Lower leg skin (tissue), 4 donors: Measurements from ENCODE around the gene IGFBP1. TPM values are rescaled to one million over a fixed set of nuclear protein-coding genes. Genes with fewer than 3 reads are reported as not detected.

Source experiments
- DNase-seq, 2 donors: peaks; one replicate each; pipeline ENCODE4 v3.0.0-alpha.2; 2019; ENCODE audit warnings: low spot score in 2 of 2
- H3K4me3 ChIP-seq: fragments of 200-600 bp; sonication (generic); 2 replicates; pipeline ENCODE4 v1.5.1; 2017; ENCODE audit warnings: mild to moderate bottlenecking, low read depth; ENCODE audit not compliant: poor library complexity, severe bottlenecking
- POLR2A ChIP-seq, 2 donors: fragments of 450-650 bp; IDR thresholded peaks; one replicate each; pipeline ENCODE4 v1.6.1; 2016 to 2017; ENCODE audit warnings: antibody characterized with exemption in 2 of 2, mild to moderate bottlenecking in 1 of 2, moderate library complexity in 1 of 2
- WGBS, 2 donors: methylation state at CpG; one replicate each; pipeline ENCODE4 v1.1.5; 2018; 5-methylcytosine and 5-hydroxymethylcytosine counted together
- intact Hi-C: fragments of 100-400 bp; cut with DNase I; formaldehyde crosslinking; loops from one replicate; pipeline ENCODE4 v1.15.0; 2023; ENCODE audit warnings: low total_unique reads
- total RNA-seq, 4 donors: library from RNA; depleted of rRNA; stranded (reverse); fragments of >200 nt; gene quantifications; one replicate each; pipeline ENCODE4 v1.1.0, GENCODE V29; 2016
- TF ChIP-seq, protein P1 (sequence below), 3 donors: fragments of 450-650 bp; IDR thresholded peaks; one replicate each; pipeline ENCODE4 v1.5.1; 2016; ENCODE audit warnings: antibody characterized with exemption in 3 of 3, mild to moderate bottlenecking in 3 of 3, moderate library complexity in 2 of 3

Gene IGFBP1
- total RNA-seq, 4 donors from 2014 or later = not detected

DNA sequence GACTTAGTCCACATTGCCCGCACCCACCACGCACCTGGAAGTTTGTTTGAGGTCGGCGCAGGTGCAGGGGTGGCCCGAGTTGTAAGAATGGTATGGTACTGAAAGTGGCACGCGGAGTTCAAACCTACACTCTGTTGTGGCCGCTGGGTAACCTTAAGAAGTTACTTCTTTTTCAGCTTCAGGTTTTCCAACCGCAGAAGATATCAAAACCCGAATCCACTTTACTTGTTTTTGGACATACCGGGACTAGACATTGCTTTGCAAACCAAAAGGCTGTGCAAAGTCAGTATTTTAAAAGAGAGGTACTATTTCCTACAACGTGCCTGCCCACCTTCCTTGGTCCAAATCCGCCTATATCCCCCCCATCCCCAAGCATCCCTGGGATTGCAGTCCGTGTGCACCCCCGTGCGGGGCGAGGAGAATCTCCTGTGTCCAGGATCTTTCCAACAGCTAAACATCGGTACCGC, 31.7 kb downstream of the IGFBP1 start:
- H3K4me3 ChIP-seq = peak overlapping the region; percentile 37
- intact Hi-C loops = loop anchor here (5.0 kb wide), 1 partner anchor 1167 kb away; no protein-coding TSS in a partner anchor
- TF ChIP-seq, protein P1, sequence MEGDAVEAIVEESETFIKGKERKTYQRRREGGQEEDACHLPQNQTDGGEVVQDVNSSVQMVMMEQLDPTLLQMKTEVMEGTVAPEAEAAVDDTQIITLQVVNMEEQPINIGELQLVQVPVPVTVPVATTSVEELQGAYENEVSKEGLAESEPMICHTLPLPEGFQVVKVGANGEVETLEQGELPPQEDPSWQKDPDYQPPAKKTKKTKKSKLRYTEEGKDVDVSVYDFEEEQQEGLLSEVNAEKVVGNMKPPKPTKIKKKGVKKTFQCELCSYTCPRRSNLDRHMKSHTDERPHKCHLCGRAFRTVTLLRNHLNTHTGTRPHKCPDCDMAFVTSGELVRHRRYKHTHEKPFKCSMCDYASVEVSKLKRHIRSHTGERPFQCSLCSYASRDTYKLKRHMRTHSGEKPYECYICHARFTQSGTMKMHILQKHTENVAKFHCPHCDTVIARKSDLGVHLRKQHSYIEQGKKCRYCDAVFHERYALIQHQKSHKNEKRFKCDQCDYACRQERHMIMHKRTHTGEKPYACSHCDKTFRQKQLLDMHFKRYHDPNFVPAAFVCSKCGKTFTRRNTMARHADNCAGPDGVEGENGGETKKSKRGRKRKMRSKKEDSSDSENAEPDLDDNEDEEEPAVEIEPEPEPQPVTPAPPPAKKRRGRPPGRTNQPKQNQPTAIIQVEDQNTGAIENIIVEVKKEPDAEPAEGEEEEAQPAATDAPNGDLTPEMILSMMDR (IDR thresholded peaks at IDR 0.05) = no peak
- TF ChIP-seq POLR2A (IDR thresholded peaks at IDR 0.05) = no peak
- WGBS, 2 donors = 5% methylated on average over 19 of the region's 19 CpGs
- no peak for DNase-seq

DNA sequence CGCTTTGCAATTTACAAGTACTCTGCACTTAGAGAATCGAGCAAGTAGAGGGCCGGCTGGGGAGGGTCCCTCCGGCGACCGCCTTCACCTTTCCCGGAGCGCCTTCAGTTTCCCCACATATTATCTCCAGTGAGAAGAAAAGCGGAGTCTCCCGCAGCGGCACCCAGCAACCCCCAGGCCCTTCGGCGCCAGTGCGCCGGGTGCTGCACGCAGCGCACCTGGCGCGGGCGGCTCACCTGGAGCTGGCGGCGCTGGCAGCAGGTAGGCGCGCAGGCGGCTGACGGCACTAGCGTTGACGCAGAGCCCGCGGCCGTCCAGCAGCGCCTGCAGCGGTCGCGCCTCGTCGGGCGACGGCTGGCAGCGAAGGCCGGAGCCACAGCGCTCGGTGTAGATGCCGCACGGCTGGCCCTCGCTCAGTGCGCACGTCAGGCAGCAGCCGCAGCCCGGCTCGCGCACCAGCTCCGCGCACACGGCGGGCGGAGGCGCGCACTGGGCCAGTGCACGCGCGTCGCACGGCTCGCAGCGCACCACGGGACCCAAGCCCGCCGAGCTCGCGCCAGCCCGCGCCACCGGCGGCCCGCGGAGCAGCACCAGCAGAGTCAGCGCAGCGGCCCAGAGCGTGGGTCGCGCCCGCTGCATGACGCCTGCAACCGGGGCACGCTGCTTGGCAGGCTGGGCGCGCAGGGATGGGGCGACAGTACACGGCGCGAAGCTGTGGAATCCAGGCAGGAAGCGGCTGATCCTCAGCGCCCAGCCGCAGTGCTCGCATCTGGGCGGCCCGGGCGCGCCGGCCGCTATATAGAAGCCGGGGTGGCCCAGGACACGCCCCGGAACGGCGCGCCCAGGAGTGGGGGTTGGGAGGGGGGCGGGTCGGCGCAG, 32.5 kb downstream of the IGFBP1 start, which contains the start of gene IGFBP3:
TSS of gene IGFBP3 (minus strand) at position 771 of the 879 bp plus-strand sequence. CDS start at position 639, 132 bp downstream.
- intact Hi-C loops = loop anchor here (5.0 kb wide), 1 partner anchor 1167 kb away; no protein-coding TSS in a partner anchor
- TF ChIP-seq, protein P1 (IDR thresholded peaks at IDR 0.05) = no peak
- TF ChIP-seq POLR2A (IDR thresholded peaks at IDR 0.05) = peak in 1 of 2 donors; percentile 11
- WGBS, 2 donors = 1 to 2% methylated on average over 26 to 31 of the region's 111 CpGs
- no peak for DNase-seq
- peak within 1 kb of the TSS; percentile 37 for H3K4me3 ChIP-seq

DNA sequence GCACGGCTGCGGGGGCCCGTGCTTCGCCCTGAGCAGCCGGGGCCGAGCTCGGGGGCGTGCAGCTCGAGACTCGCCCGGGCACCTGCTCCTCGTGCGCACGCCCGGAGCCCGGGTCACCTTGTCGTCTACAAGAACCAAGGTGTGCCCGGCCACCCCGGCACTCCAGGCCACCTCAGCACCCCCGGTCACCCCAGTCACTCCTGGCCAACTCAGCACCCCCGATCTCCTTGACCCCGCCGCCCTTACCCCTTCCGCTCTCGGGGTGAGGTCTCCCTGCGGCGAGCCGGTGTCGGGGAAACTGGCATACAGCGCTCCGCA, 33.1 kb downstream of the IGFBP1 start:
- 0 to 1% methylated on average over 6 to 25 of the region's 31 CpGs for WGBS, 2 donors

DNA sequence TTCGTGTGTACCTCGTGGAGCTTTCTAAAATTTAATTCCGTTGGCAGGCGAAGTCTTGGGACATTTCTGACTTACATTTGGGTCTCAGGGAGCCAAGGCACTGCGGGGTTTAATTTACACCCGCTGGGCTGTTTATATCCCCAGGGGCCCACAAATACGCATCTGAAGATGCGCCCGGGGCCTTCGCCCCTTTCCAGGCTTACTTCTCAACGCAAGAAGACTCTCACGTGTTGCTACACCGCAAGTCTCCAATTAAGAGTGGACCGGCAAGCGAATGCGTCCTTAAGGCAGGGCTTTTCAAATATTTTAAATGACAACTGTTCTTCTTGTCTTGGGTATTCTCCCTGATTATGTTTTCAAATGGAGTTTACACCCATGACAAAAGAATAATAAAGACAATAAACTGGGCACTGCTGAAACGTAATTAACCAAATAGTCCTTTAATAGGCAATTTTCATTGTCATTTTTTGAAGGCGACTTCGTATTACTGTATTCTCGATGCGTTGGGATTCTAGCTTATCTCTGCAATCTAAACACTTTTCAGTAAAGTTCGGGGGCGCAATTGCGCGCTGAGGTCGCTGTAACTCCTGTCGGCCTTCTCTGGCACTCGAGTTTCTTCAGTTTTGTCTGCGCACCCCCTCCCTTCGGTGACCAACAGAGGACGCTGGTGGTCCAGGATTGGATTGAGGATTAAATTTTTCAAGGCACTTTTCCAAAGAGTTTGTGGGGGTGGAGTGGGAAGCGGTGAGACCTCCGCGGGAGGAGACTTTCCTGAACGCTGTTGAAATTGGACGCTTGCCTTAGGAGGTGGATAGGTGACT, 33.6 kb downstream of the IGFBP1 start:
- H3K4me3 ChIP-seq = no peak overlapping the region
- intact Hi-C loops = loop anchor here (2.0 to 5.0 kb wide), 2 partner anchors 431 to 1165 kb away; no protein-coding TSS in a partner anchor
- DNase-seq = peak; percentile 48 to 93
- WGBS, 2 donors = 3% methylated on average over 36 of the region's 36 CpGs
- TF ChIP-seq, protein P1 (IDR thresholded peaks at IDR 0.05) = peak in 1 of 3 donors; percentile 43
- TF ChIP-seq POLR2A (IDR thresholded peaks at IDR 0.05) = no peak

More for the DNA sequence above, 33.1 kb downstream of the IGFBP1 start:
- H3K4me3 ChIP-seq = no peak overlapping the region
- DNase-seq = no peak
- TF ChIP-seq, protein P1 (IDR thresholded peaks at IDR 0.05) = no peak
- TF ChIP-seq POLR2A (IDR thresholded peaks at IDR 0.05) = no peak
- intact Hi-C loops = loop anchor here (5.0 kb wide), 1 partner anchor 1166 kb away; no protein-coding TSS in a partner anchor

DNA sequence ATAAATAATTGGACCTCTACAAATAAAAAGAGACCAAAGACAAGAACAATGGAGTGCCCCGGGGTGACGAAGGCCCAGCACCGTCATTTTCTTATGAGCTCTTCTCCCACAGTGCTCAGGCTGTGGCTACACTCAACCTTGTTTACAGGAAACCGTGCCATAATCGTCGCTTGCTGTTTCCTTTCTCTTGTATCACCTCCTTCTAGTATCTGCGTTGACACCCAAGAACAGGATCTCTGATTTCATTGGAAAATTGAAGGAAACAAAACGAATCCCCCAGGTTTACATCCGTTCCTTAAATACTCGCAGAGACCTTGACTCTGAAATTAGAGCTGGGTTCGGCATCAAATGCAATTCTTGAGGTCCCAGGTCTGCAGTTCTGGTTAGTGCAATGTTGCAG, 34.5 kb downstream of the IGFBP1 start:
- intact Hi-C loops = loop anchor here (2.0 to 5.0 kb wide), 2 partner anchors 430 to 1164 kb away; no protein-coding TSS in a partner anchor
- TF ChIP-seq, protein P1 (IDR thresholded peaks at IDR 0.05) = no peak
- TF ChIP-seq POLR2A (IDR thresholded peaks at IDR 0.05) = no peak

More for the DNA sequence above, 34.5 kb downstream of the IGFBP1 start:
- no peak for DNase-seq
- H3K4me3 ChIP-seq = no peak overlapping the region
- WGBS, 2 donors = 8 to 11% methylated on average over 11 of the region's 11 CpGs
